GM13977 (cell line): Measurements from ENCODE around the gene F12.

Source experiments
- DNase-seq: peaks from one replicate; pipeline ENCODE4 v3.0.0; 2012; ENCODE audit warnings: low spot score
- in situ Hi-C: fragments of 300-500 bp; cut with MboI; formaldehyde crosslinking; loops from one replicate; pipeline ENCODE4 v1.12.0; 2022; ENCODE audit warnings: low sequenced_read_pairs, low pct_unique_long_range_greater_than_20kb, mixed read lengths, inconsistent platforms; ENCODE audit not compliant: unreplicated experiment
- TF ChIP-seq, protein P1 (sequence below): IDR thresholded peaks from 2 replicates; pipeline ENCODE4 v1.5.1; 2012; ENCODE audit warnings: mild to moderate bottlenecking, control low read depth; ENCODE audit not compliant: insufficient read depth; ENCODE audit errors: extremely low read depth, missing control alignments

F12 gene

DNA sequence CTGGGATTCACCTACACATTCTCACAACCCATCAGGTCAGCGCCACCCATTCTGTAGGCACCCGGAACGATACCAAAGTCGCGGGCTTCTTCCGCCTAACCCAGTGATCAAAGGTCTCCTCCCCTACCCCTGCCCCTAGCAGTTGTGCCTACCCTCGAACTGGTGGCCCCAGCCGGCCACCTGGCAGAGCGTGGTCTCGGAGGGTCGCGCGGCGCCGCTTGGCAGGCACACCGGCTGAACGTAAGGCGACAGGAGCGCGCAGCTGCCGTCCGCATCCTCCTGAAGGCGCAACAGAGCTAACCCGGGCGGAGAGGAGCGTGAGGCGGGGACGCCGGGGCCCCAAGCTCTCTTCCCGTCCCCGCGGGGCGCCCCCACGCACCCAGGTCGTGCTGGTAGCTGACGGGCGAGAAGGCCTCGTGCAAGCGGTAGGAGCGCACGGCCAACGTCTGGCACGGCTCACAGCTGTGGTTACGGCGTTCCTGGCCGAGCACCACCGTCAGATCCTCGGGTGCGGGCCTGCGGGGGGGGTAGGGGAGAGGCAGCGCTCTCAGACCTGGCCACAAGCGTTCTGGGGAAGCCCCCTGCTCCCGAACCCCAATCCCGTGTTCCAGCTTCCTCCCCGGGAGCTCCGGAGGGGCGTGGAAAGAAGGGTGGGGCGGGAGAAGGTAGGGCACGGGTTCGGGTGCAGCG is 6.1 kb downstream of the F12 start:
- TF ChIP-seq, protein P1, sequence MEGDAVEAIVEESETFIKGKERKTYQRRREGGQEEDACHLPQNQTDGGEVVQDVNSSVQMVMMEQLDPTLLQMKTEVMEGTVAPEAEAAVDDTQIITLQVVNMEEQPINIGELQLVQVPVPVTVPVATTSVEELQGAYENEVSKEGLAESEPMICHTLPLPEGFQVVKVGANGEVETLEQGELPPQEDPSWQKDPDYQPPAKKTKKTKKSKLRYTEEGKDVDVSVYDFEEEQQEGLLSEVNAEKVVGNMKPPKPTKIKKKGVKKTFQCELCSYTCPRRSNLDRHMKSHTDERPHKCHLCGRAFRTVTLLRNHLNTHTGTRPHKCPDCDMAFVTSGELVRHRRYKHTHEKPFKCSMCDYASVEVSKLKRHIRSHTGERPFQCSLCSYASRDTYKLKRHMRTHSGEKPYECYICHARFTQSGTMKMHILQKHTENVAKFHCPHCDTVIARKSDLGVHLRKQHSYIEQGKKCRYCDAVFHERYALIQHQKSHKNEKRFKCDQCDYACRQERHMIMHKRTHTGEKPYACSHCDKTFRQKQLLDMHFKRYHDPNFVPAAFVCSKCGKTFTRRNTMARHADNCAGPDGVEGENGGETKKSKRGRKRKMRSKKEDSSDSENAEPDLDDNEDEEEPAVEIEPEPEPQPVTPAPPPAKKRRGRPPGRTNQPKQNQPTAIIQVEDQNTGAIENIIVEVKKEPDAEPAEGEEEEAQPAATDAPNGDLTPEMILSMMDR: peak; percentile 3
- DNase-seq: peak; percentile 70
- in situ Hi-C loops: loop anchor here (10.0 kb wide), 1 partner anchor 52 kb away; no protein-coding TSS in a partner anchor

DNA sequence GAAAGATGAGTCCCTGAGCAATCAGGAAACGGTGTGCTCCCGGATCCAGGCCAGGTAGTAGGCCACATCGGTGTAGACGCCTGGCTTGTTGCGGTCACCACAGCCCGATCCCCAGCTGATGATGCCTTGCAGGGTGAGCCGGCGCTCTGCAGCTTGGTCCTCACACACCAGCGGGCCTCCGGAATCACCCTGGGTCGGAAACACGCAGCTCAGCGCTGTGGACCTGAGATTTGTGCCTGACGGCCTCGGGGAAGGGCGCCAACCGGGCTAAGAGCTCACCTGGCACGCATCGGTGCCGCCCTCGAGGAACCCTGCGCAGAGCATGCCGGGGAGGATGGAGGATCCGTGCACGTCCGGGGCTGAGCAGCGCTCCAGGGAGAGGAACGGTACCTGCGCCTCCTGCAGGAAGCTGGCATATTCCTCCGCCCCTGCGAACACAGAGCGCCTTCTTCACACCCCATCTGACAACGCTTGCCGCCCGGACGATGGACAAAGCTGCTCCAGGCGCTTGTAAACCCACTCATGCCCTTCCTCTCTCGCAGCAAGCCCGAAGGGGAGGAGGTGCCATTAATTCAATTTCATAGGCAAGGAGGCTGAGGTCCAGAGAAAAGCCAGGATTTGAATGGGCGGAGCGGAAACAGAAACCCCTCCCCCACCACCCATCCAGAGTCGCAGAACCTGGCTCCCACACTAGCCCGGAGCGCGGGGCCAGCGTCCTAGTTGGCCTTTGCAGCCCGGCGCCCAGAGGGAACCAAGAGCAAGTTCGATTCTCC is 6.9 kb downstream of the F12 start:
- in situ Hi-C loops: loop anchor here (10.0 kb wide), 1 partner anchor 52 kb away; no protein-coding TSS in a partner anchor
- TF ChIP-seq, protein P1: peak; percentile 57
- peak; percentile 82 for DNase-seq

DNA sequence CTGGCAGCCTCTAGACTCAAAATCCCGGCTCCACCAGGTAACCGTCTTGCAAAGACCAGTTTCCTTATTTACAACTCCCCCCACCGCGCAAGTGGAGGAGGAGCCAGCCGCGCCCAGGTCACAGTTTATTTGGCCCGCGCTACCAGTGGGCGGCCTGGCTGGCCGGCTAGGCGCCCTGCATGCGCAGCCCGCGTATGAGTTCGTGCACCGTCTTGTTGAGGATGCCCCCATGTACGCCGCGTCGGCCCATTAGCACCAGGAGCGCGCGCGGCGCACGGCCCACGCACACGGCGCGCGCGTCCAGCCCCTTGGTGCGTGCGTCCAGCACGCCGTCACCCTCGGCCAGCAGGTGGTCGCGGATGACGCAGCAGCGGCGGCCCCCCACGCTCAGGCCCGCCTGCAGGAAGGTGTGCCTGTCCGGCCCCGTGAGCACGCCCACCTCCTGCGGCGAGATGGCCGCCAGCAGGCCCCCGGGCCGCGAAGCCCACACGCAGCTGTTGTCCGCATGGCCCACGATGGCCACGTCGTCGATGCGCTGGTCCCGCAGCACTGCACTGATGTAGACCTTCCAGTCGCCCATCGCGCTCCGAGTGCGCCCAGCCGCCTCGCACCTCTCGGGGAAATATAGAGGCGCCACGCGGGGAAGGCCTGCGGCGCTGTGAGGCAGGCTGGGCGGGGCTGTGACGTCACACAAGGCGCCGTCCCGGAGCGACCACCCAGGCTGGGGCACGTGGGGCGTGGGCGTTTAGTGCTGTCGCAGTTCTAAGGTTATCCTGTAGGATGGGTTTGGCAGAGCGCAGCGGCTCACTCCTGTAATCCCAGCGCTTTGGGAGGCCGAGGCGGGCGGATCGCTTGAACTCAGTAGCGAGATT is 9.1 kb downstream of the F12 start, which contains the start of gene PFN3:
PFN3 (minus strand) TSS at position 665 of the 872 bp plus-strand sequence; CDS start at position 580, 85 bp downstream.
- no peak for DNase-seq
- TF ChIP-seq, protein P1: no peak
- in situ Hi-C loops: loop anchor here (10.0 kb wide), 1 partner anchor 55 kb away; no protein-coding TSS in a partner anchor

DNA sequence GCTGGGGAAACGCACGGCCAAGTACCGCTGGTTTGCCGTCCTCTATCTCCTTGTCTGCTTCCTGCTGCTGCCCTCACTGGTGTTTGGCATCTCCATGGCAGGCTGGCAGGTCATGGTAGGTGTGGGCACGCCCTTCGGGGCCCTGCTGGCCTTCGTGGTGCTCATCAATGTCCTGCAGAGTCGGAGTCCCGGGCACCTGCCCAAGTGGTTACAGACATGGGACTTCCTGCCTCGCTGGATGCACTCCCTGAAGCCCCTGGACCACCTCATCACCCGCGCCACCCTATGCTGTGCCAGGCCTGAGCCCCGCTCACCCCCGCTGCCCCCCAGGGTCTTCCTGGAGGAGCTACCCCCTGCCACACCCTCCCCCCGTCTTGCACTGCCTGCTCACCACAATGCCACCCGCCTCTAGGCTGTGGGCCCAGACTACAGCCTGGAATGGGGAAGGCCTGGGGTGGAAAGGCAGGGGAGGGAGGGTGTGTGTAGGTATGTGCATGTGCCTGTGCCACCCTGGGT is 11.4 kb downstream of the F12 start:
- TF ChIP-seq, protein P1: no peak
- no peak for DNase-seq
- in situ Hi-C loops: no loop called here

DNA sequence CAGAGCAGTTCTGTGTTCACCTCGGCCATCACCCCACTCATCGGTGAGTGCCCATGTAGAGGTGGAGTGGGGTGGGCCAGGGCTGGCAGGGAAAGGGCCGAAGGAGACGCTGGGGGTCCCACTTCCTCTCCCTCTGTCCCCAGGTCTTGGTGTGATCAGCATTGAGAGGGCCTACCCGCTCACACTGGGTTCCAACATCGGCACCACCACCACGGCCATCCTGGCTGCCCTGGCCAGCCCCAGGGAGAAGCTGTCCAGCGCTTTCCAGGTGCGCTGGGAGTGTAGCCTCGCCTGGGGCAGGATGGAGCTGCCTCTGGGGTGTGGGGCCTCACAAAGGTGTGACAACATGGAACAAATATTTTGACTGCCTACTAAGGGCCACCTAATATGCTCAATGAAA is 12.6 kb downstream of the F12 start:
- in situ Hi-C loops: no loop called here
- TF ChIP-seq, protein P1: no peak
- DNase-seq: no peak

DNA sequence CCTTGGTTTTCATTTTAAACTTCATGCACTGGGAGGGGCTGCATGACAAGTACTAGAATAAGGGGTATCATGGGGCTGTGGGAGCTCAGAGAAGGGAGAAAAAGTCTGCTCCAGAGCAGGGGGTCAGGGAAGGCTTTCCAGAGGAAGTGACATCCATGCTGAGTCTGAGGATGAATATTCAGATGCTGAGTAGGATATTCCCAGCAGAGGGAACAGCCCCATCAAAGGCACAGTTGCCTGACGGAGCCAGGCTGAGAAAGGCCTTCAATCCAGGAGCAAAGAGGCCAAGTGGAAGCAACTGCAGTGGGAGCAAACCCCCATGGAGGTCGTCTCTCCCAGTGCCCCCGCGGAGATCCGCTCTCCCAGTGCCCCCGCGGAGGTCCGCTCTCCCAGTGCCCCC is 13.3 kb downstream of the F12 start:
- in situ Hi-C loops: no loop called here
- TF ChIP-seq, protein P1: no peak
- DNase-seq: no peak
